HG03565 (cell line): ENCODE data around the gene ZNF747.
"Not testable (repeated sequence)": the region's sequence is repeated elsewhere in the genome, so short reads cannot be mapped to it uniquely, and the experiment has no call there.

Source experiments
- ATAC-seq: cut with Tn5 transposase; IDR thresholded peaks from one replicate; pipeline ENCODE4 v1.9.1; 2021; ENCODE audit warnings: mild to moderate bottlenecking, moderate library complexity; ENCODE audit not compliant: unreplicated experiment

The ZNF747 gene

GRCh38 chr16:30535106-30535776 is 583 bp upstream of the ZNF747 start:
- ATAC-seq = peak; percentile 3

DNA sequence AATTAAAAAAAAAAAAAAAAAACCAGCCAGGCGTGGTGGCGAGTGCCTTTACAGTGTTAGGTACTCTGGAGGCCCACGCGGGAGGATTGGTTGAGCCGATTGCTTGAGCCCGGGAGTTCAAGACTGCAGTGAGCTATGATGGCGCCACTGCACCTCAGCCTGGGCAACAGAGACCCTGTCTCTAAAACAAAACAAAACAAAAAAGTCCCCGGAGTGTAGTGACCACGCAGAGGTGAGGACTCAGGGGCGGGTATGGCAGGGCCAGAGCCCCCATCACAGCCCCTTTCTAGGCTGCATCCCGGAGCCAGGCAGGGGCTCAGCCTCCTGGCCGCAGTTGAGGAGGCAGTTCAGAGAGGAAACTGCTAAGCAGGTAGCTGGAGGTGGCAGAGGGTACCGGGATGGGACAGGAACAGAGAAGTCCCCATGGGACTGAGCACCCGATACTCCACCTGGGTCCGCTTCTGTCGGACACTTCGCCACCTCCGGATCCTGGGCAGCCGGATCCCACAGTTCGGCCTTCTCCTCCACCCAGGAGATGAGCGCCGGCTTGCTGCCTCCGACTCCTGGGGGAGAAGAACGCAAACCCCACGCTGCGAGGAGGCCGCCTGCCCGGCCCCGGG is 800 bp downstream of the ZNF747 start:
- ATAC-seq = peak; percentile 14

DNA sequence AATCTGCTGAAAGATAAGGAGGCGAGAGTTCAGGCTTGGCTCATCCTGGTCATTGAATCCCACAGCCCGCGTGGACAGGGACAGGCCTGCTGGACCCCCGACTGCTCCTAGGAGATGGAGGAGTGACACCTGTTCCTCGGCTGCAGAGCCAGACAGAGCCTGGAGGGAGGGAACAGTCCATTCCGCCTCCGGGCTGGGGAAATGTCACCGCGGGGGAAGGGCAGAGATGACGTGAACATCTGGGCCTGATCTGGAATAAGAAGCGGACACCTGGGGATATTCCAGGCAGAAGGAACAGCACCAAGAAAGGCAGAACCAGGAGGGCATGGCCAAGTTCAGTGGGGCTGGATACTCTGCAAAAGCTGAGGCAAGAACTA is 1.5 kb downstream of the ZNF747 start:
- ATAC-seq = no peak

- ATAC-seq = no peak
These were observed 2.1 kb downstream of the ZNF747 start for GRCh38 chr16:30532285-30533145.

- no peak for ATAC-seq
These were observed 4.3 kb downstream of the ZNF747 start for GRCh38 chr16:30530163-30531037.

DNA sequence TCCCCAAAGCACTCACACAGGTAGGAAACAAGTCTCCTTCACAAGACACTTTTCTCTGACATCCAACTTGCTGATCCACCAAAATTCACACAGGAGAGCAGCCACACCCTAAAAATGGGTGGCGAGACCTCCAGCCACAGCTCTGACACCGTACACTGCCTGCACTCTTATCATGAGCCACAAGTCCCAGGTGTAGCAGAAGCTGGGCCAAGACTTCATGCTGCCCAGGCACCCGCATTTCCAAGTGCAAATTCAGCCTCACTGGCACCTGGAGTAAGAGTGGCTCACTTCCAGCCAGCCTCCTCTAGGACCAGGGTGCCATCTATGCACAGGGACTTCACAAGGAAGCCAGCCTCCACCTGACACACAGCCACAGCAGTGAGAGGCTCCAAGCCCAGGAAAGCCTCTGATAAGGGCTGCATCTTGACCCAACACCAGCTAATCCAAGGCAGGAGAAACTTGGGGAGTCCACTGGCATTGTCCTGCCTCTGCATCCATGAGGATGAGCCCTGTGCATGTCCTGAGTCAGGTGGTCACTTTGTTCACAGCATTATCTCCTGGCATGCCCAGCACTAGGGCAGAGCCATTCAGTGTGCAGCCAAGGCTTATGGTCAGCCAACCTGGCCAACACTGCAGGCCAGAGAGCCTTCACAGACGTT is 5.7 kb downstream of the ZNF747 start:
- ATAC-seq = no peak

GRCh38 chr16:30527635-30528178 is 7.0 kb downstream of the ZNF747 start:
- no peak for ATAC-seq

- peak; percentile 64 for ATAC-seq
These were observed 7.6 kb downstream of the ZNF747 start for GRCh38 chr16:30526823-30527634.

GRCh38 chr16:30526137-30526822 is 8.4 kb downstream of the ZNF747 start, which contains the start of gene ZNF768:
ZNF768 (minus strand) TSS chr16:30526566; CDS start chr16:30526413, 153 bp downstream.
- peak; percentile 13 for ATAC-seq

DNA sequence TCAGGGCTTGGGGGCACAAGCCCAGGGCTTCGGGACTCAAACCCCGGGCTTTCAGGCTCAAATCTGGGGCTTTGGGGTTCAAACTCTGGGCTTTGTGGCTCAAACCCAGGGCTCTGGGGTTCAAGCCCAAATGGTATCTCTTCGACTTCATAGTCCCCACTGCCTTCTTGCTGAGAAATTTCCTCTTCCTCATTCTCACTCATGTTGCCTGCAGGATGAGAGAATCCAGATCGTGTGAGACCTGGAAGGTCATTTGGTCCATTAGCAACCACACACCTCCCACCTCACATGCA is 8.9 kb downstream of the ZNF747 start:
- ATAC-seq = no peak

DNA sequence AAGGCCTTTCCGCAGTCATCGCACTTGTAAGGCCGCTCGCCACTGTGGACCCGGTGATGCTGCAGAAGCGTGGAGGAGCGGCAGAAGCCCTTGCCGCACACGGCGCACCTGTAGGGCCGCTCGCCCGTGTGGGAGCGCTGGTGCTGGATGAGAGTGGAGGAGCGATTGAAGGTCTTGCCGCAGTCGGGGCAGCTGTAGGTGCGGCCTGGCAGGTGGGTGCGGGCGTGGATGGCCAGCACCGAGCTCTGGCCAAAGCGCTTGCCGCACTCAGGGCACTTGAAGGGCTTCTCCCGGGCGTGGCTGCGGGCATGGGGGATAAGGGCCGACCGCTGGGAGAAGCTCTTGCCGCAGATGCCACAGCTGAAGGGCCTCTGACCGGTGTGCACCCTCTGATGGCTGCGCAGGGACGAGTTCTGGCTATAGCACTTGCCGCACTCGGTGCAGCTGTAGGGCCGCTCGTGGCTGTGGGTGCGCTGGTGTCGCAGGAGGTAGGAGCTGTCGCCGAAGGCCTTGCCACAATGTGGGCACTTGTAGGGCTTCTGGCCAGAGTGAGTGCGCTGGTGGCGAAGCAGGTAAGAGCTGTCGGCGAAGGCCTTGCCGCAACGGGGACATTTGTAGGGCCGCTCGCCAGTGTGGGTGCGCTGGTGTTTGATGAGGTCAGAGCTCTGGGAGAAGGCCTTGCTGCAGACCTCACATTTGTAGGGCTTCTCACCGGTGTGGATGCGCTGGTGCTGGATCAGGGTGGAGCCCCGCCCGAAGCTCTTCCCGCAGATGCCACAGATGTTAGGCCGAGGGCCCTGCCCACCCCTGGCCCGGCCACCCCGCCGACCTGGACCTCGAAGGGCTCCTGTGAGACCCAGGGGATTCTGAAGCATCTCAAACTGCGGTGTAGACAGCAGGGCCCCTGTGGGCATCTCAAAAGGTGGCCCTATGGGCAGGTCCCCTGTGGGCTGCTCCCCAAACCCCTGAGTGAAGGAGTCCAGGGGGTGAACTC is 9.8 kb downstream of the ZNF747 start:
- no peak for ATAC-seq

GRCh38 chr16:30523768-30524574 is 10.7 kb downstream of the ZNF747 start:
- no peak for ATAC-seq

- not testable (repeated sequence) for ATAC-seq
These were observed 11.8 kb downstream of the ZNF747 start for GRCh38 chr16:30522702-30523463.

DNA sequence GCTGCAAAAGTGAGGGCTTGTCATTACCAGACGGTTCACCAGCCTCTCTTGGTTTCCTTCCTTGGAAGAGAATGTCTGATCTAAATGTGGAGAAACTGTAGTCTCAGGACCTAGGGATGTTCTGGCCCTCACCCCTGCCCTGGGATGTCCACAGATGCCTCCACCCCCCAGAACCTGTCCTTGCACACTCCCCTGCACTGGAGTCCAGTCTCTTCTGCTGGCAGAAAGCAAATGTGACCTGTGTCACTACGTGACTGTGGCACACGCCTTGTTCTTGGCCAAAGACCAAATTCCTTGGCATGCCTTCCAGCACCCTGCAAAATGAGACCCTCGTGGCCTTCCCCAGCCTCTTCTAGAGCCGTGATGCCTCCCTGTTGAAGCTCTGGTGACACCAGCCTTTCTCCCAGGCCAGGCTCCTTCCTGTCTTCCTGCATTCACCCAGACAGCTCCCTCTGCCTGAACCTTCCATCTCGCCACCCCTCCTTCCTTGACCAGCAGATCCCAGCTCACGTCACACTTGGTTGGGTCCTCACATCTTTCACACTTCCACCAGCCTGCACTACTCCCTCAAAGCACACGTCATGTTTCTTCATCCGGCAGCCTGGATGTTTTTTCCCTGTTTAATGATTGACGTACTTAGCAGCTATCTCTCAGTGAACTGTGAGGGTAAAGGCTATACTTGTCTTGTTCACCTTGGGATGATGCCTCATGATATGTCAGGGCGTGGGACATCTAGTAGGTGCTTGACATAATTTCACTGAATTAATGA is 12.6 kb downstream of the ZNF747 start:
- no peak for ATAC-seq

DNA sequence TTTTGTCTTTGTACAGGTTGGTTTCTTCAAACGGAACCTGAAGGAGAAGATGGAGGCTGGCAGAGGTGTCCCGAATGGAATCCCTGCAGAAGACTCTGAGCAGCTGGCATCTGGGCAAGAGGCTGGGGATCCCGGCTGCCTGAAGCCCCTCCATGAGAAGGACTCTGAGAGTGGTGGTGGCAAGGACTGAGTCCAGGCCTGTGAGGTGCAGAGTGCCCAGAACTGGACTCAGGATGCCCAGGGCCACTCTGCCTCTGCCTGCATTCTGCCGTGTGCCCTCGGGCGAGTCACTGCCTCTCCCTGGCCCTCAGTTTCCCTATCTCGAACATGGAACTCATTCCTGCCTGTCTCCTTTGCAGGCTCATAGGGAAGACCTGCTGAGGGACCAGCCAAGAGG is 13.2 kb downstream of the ZNF747 start:
- no peak for ATAC-seq
